Measurements from ENCODE around the gene GRID1. TPM values are rescaled to one million over a fixed set of nuclear protein-coding genes. Genes with fewer than 3 reads are reported as not detected.

Gene GRID1
- total RNA-seq, 1 donor from 2014 or later, result 0.75 TPM

- Histone ChIP-seq H4K20me1 (ENCODE audit: insufficient read depth, low read length) (no peaks in the 10 kb centered on the region), H3K27me3 (ENCODE audit: insufficient read depth, low read length) (no peaks in the 10 kb centered on the region), H3K36me3 (ENCODE audit: insufficient read depth, low read length) (no peaks in the 10 kb centered on the region), H3K4me1 (ENCODE audit: insufficient read depth, low read length) (no peaks in the 10 kb centered on the region), H3K4me3 (ENCODE audit: insufficient read depth, low read depth, low read length) (no peak overlapping the region), H2AFZ (ENCODE audit: low read depth, low read length) (no peak overlapping the region), H3K9me3 (ENCODE audit: insufficient read depth, low read depth, low read length) (peaks cover 2% of the 10 kb centered on the region), H3K9ac (ENCODE audit: low read length) (no peak overlapping the region), H3K4me2 (ENCODE audit: low read length) (no peak overlapping the region), H3K27ac (ENCODE audit: low read depth, low read length) (no peak overlapping the region), H3K79me2 (ENCODE audit: insufficient read depth, low read length) (no peaks in the 10 kb centered on the region)
- H3K27me3 Mint-ChIP-seq (ENCODE audit: low read depth, unreplicated experiment), result peaks cover 6% of the 10 kb centered on the region
- H3K4me1 Mint-ChIP-seq (ENCODE audit: low read depth, unreplicated experiment), result no peaks in the 10 kb centered on the region
- H3K36me3 Mint-ChIP-seq (ENCODE audit: low read depth, unreplicated experiment), result no peaks in the 10 kb centered on the region
- FAIRE-seq (no peak), DNase-seq (ENCODE audit: low read depth) (no peak)
- no peak overlapping the region for H3K27ac Mint-ChIP-seq (ENCODE audit: unreplicated experiment)
- H3K9me3 Mint-ChIP-seq (ENCODE audit: unreplicated experiment), result peaks cover 2% of the 10 kb centered on the region
- no peak overlapping the region for H3K4me3 Mint-ChIP-seq (ENCODE audit: unreplicated experiment)
- TF ChIP-seq EZH2 (IDR thresholded peaks at IDR 0.05; ENCODE audit: insufficient read depth, low read length), result no peak
- TF ChIP-seq, protein P1, sequence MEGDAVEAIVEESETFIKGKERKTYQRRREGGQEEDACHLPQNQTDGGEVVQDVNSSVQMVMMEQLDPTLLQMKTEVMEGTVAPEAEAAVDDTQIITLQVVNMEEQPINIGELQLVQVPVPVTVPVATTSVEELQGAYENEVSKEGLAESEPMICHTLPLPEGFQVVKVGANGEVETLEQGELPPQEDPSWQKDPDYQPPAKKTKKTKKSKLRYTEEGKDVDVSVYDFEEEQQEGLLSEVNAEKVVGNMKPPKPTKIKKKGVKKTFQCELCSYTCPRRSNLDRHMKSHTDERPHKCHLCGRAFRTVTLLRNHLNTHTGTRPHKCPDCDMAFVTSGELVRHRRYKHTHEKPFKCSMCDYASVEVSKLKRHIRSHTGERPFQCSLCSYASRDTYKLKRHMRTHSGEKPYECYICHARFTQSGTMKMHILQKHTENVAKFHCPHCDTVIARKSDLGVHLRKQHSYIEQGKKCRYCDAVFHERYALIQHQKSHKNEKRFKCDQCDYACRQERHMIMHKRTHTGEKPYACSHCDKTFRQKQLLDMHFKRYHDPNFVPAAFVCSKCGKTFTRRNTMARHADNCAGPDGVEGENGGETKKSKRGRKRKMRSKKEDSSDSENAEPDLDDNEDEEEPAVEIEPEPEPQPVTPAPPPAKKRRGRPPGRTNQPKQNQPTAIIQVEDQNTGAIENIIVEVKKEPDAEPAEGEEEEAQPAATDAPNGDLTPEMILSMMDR (IDR thresholded peaks at IDR 0.05; ENCODE audit: insufficient read depth, low read depth, low read length), result no peak
These were observed 328.2 kb downstream of the GRID1 start for GRCh38 chr10:86038371-86038770.

- H3K27ac ChIP-seq (ENCODE audit: low read depth, low read length), result no peak overlapping the region
- Mint-ChIP-seq H3K9me3 (ENCODE audit: unreplicated experiment) (peaks cover 2% of the 10 kb centered on the region), H3K27me3 (ENCODE audit: low read depth, unreplicated experiment) (no peaks in the 10 kb centered on the region), H3K4me1 (ENCODE audit: low read depth, unreplicated experiment) (no peaks in the 10 kb centered on the region), H3K27ac (ENCODE audit: unreplicated experiment) (no peak overlapping the region), H3K4me3 (ENCODE audit: unreplicated experiment) (no peak overlapping the region), H3K36me3 (ENCODE audit: low read depth, unreplicated experiment) (no peaks in the 10 kb centered on the region)
- H3K9ac ChIP-seq (ENCODE audit: low read length), result no peak overlapping the region
- DNase-seq (ENCODE audit: low read depth), result no peak
- H3K36me3 ChIP-seq (ENCODE audit: insufficient read depth, low read length), result no peaks in the 10 kb centered on the region
- no peaks in the 10 kb centered on the region for H3K4me1 ChIP-seq (ENCODE audit: insufficient read depth, low read length)
- no peaks in the 10 kb centered on the region for H3K27me3 ChIP-seq (ENCODE audit: insufficient read depth, low read length)
- no peak for FAIRE-seq
- peaks cover 2% of the 10 kb centered on the region for H3K9me3 ChIP-seq (ENCODE audit: insufficient read depth, low read depth, low read length)
- no peak overlapping the region for H3K4me2 ChIP-seq (ENCODE audit: low read length)
- no peak overlapping the region for H3K4me3 ChIP-seq (ENCODE audit: insufficient read depth, low read depth, low read length)
- H4K20me1 ChIP-seq (ENCODE audit: insufficient read depth, low read length), result no peaks in the 10 kb centered on the region
- H2AFZ ChIP-seq (ENCODE audit: low read depth, low read length), result no peak overlapping the region
- H3K79me2 ChIP-seq (ENCODE audit: insufficient read depth, low read length), result no peaks in the 10 kb centered on the region
- no peak for TF ChIP-seq EZH2 (IDR thresholded peaks at IDR 0.05; ENCODE audit: insufficient read depth, low read length)
- TF ChIP-seq, protein P1 (IDR thresholded peaks at IDR 0.05; ENCODE audit: insufficient read depth, low read depth, low read length), result no peak
These were observed 329.5 kb downstream of the GRID1 start for GRCh38 chr10:86037096-86037495.

DNA sequence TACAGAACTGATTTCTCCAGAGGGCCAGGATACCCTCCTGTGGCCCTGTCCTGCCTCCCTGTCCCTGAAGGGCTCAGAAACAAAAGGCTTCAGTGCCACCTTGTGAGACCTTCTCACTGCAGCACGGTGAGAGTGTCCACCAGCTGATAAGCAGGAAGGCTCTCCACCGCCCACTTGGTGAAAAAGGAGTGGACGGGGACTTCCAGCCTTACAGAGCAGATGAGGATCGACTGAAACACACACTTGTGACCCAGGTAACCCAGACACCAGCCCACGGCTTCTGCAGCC is 330.1 kb downstream of the GRID1 start:
- H3K9me3 ChIP-seq (ENCODE audit: insufficient read depth, low read depth, low read length), result peaks cover 2% of the 10 kb centered on the region
- Mint-ChIP-seq H3K4me1 (ENCODE audit: low read depth, unreplicated experiment) (no peaks in the 10 kb centered on the region), H3K4me3 (ENCODE audit: unreplicated experiment) (no peak overlapping the region), H3K27ac (ENCODE audit: unreplicated experiment) (no peak overlapping the region), H3K36me3 (ENCODE audit: low read depth, unreplicated experiment) (no peaks in the 10 kb centered on the region), H3K9me3 (ENCODE audit: unreplicated experiment) (peaks cover 2% of the 10 kb centered on the region), H3K27me3 (ENCODE audit: low read depth, unreplicated experiment) (no peaks in the 10 kb centered on the region)
- H3K27ac ChIP-seq (ENCODE audit: low read depth, low read length), result no peak overlapping the region
- H3K79me2 ChIP-seq (ENCODE audit: insufficient read depth, low read length), result no peaks in the 10 kb centered on the region
- no peaks in the 10 kb centered on the region for H3K36me3 ChIP-seq (ENCODE audit: insufficient read depth, low read length)
- DNase-seq (ENCODE audit: low read depth), result no peak
- H3K4me2 ChIP-seq (ENCODE audit: low read length), result no peak overlapping the region
- no peaks in the 10 kb centered on the region for H3K27me3 ChIP-seq (ENCODE audit: insufficient read depth, low read length)
- no peaks in the 10 kb centered on the region for H3K4me1 ChIP-seq (ENCODE audit: insufficient read depth, low read length)
- no peak overlapping the region for H3K4me3 ChIP-seq (ENCODE audit: insufficient read depth, low read depth, low read length)
- H2AFZ ChIP-seq (ENCODE audit: low read depth, low read length), result no peak overlapping the region
- TF ChIP-seq, protein P1 (IDR thresholded peaks at IDR 0.05; ENCODE audit: insufficient read depth, low read depth, low read length), result no peak
- TF ChIP-seq EZH2 (IDR thresholded peaks at IDR 0.05; ENCODE audit: insufficient read depth, low read length), result no peak
- no peaks in the 10 kb centered on the region for H4K20me1 ChIP-seq (ENCODE audit: insufficient read depth, low read length)
- no peak overlapping the region for H3K9ac ChIP-seq (ENCODE audit: low read length)
- FAIRE-seq, result no peak
